GM19467 (cell line): ENCODE data around the gene GRSF1.
"Not testable (repeated sequence)": the region's sequence is repeated elsewhere in the genome, so short reads cannot be mapped to it uniquely, and the experiment has no call there.

ENCODE experiments used
- ATAC-seq: cut with Tn5 transposase; IDR thresholded peaks from one replicate; pipeline ENCODE4 v1.9.1; 2021; ENCODE audit warnings: mild to moderate bottlenecking, moderate library complexity; ENCODE audit not compliant: unreplicated experiment

GRSF1 gene, protein sequence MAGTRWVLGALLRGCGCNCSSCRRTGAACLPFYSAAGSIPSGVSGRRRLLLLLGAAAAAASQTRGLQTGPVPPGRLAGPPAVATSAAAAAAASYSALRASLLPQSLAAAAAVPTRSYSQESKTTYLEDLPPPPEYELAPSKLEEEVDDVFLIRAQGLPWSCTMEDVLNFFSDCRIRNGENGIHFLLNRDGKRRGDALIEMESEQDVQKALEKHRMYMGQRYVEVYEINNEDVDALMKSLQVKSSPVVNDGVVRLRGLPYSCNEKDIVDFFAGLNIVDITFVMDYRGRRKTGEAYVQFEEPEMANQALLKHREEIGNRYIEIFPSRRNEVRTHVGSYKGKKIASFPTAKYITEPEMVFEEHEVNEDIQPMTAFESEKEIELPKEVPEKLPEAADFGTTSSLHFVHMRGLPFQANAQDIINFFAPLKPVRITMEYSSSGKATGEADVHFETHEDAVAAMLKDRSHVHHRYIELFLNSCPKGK

GRCh38 chr4:70839589-70840093 lies at the start of gene GRSF1:
GRSF1 (minus strand) TSS chr4:70839890; CDS start chr4:70839827, 63 bp downstream.
- ATAC-seq = peak; percentile 62

- no peak for ATAC-seq
Observed at GRCh38 chr4:70885174-70885573, 45.5 kb upstream of the GRSF1 start.

DNA sequence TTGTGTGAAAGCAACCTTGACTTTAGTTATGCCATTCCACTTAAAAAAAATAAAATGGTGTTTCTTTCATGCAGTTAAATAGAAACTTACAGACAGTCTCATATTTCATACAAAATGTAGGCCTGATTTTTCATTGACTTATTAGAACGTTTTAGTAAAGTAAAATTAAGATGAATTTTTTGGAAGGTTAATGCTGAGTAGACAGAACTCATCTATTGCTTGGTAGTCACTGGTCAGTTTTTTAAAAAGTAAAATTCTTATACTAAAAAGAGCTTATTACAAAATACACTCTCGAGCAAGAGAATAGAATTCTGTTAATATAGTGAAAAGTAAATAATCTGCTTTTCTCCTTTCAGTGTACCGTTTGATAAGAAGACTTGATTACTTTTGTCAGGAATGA lies 41.0 kb upstream of the GRSF1 start:
- no peak for ATAC-seq

DNA sequence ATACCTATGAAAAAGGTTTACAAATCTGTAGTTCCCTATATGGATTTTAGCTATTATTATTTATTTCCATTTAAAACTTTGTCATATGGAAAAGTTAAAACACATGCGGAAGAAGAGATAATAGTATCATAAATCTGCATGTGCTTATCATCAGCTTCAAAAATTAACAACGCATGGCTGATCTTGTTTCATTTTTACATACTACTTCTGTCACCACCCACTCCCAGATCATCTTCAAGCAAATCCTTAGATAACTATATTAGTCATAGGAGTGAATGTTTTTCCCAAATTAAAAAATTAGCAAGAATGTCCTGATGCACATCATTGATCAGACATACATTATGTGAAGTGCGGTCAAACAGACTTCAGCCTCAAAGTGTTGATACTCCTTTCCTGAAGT lies 37.9 kb upstream of the GRSF1 start:
- no peak for ATAC-seq

- ATAC-seq = peak; percentile 54
Observed at GRCh38 chr4:70874268-70875156, 34.8 kb upstream of the GRSF1 start.

DNA sequence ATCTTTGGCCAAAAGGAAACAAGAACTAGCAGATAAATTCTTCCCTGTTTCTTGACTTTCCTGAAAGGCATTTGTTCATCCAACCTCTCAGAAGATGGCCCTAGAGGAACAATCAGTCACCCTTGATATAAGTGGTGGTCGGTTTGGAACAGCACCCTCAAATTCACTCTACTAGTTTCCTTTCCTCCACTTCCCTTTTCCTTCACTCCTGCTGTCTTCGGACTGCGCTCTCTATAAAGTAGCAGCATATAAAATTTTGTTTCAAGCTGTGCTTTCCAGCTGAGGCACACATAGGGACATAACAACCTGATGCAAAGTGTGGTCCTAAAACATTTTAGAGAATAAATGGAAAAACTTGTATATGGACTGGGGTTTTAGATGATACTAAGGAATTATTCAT lies 33.5 kb upstream of the GRSF1 start:
- no peak for ATAC-seq

GRCh38 chr4:70868778-70869177 lies 29.1 kb upstream of the GRSF1 start:
- ATAC-seq = no peak

DNA sequence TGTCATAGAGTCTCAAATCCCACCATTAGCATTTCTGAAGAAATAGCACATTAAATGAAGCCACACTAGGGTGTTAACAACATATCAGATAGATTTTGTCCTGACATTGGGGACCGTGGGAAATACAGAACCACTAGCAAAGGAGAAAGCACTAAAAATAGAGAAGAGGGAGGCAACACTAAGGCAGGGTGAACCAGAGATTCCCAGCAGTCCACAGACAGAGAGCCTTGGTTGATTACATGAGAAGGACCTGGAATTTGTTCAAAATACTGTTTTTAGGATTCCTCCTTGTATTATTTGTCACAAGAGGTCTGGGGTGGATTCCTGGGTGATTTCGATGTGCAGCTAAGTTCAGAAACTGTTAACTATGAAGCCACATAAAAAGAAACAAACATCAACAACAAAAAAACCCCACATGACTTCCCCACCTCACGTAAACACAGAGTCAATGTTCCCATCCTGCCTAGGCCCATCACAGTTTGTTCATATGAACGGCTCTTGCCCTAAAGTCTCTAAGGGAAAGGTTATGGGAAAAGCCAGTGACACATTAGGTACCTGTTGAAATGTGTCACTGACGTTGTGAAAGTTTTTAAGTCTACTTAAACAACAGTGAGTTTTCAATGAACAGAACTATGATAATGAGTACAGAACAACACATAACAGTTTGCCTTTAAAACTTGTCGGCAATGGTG lies 23.6 kb upstream of the GRSF1 start:
- ATAC-seq = peak; percentile 63

- no peak for ATAC-seq
Observed at GRCh38 chr4:70859066-70859465, 19.4 kb upstream of the GRSF1 start.

GRCh38 chr4:70858454-70858853 lies 18.8 kb upstream of the GRSF1 start:
- no peak for ATAC-seq

DNA sequence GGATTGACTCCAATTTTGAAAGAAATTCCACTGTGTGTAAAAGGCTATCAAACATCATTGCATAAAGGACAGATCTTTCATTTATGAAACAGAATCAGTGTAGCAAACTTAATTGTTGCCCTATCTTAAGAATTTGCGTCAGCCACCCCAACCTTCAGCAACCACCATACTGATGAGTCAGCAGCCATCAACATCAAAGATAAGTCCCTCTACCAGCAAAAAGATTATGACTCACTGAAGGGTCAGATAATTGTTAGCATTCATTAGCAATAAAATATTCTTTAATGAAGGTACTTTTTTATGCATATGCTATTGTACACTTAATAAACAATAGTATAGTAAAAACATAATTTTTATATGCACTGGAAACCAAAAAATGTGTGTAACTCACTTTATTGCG lies 15.8 kb upstream of the GRSF1 start:
- ATAC-seq = no peak

- no peak for ATAC-seq
Observed at GRCh38 chr4:70849291-70849690, 9.6 kb upstream of the GRSF1 start.

DNA sequence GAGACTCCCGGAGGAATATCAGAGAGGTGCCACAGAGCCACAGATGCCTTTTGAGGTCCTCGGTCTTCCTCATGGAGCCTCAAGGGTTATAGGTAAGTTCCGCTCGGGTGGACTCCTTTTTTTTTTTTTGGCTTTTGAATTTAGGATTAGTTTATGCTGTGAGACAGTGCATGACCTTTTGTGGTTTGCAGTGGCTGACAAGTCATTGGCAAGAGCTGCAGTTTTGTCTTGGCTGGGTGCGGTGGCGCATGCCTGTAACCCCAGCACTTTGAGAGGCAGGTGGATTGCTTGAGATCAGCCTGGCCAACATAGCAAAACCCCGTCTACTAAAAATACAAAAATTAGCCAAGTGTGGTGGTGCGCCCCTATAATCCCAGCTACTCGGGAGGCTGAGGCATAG lies 4.5 kb upstream of the GRSF1 start:
- ATAC-seq = no peak

- ATAC-seq = no peak
Observed at GRCh38 chr4:70842761-70843435, 3.2 kb upstream of the GRSF1 start.

DNA sequence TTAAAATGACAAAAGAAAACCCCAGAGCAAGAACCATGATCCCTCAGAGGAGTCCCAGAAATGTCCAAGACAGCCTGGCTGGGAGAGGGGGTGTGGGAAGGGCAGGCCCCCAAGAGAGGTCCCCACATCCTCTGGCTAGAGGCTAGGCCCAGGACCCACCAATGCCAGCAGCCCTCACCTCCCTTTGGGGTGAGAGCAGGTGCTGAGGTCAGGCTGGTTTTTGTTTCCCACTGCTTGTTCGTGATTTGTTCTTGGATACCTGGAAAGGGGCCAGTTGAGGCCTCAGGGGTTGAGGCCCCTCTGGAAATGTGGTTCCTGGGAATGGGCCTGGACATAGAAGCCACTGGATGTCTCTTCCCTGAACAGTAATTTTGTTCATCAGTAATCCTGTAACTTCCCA lies 2.3 kb upstream of the GRSF1 start:
- ATAC-seq = no peak

DNA sequence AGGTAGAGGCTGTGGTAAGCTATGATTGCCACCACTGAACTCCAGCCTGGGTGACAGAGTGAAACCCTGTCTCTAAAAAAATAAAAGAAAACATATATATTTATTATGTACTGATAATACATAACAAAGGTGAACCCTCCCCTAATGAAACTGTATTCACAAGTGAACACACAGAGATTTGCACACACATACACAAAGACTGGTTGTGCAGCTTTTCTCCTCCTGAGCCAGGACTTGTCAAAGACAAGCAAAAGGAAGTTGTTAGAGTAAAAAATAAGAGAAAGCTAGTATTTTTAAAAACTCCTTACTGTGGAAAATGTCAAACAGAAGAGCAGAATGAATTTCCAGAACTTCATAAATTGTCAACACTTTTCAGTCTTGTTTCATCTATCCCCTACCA lies 1.5 kb upstream of the GRSF1 start:
- ATAC-seq = no peak

GRCh38 chr4:70840631-70841030 lies 941 bp upstream of the GRSF1 start:
- ATAC-seq = not testable (repeated sequence)

DNA sequence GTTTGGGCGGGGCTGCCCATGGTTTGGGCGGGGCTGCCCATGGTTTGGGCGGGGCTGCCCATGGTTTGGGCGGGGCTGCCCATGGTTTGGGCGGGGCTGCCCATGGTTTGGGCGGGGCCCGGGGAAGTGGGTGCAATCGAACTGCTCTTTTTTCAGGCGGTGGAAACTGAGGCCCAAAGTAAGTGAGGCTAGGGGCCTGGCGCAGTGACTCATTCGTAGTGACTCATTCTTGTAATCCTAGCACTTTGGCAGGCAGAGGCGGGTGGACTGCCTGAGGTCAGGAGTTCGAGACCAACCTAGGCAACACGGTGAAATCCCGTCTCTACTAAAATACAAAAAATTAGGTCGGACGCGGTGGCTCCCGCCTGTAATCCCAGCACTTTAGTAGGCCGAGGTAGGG lies 447 bp upstream of the GRSF1 start:
- ATAC-seq = not testable (repeated sequence)

DNA sequence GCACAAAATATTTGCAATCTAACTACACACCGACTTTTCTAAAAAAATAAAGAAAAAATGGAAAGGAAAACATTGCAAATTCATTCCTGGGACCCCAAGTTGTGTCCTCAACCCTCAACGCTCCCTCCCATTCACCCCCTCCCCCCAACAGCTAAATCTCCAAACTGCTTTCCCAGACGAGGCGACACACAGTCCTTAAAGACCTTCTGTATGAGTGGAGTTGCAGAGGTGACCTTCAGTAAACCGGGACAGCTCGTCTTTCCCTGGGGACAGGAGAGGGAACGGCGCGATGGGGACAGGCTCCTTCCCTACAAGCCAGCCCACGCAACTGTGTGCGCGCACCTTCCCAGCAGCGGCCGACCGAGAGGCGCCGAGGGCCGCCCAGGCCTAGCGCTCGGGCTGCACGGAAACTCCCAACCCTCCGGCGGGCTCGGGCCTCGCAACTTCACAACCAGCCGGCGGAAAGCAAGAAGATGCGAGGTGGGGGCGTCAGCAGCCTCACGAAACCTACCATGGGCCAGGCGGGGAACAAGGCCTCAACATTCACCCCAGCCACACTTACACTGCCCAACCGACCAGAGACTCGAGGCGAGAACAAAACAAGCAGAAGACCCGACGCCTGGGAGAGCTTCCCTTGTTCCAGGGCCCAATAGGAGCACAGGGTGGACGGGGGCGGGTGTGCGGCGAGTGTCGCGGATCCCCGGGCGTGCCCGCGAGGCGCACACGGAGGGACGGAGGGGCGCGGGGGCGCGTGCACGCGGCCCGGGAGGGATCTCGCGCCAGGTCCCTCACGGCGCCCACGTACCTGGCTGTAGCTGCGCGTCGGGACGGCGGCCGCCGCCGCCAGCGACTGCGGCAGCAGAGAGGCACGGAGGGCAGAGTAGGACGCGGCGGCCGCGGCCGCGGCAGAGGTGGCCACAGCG lies 763 bp downstream of the GRSF1 start:
- ATAC-seq = peak; percentile 52
